B cell (primary cell): ENCODE data around the gene ST8SIA2. TPM values are rescaled to one million over a fixed set of nuclear protein-coding genes. Genes with fewer than 3 reads are reported as not detected.

ENCODE experiments used
- ATAC-seq: fragments of 200-7000 bp; cut with Tn5 transposase; one replicate; pipeline ENCODE4 v1.10.0; 2021; ENCODE audit warnings: low read depth, mild to moderate bottlenecking, moderate number of reproducible peaks, moderate library complexity
- CTCF ChIA-PET: fragments of 350-600 bp; sonication (Branson Sonifier 250); formaldehyde crosslinking; loops from one replicate; lab custom pipeline; 2021; ENCODE audit warnings: antibody characterized with exemption, inconsistent platforms; lab: Charles Lee
- POLR2A ChIA-PET: fragments of 350-600 bp; sonication (Branson Sonifier 250); formaldehyde crosslinking; loops from one replicate; lab custom pipeline; 2021; ENCODE audit warnings: antibody characterized with exemption; lab: Charles Lee
- DNase-seq: peaks from one replicate; pipeline ENCODE4 v3.0.0; 2013
- H2AFZ ChIP-seq: 2 replicates; pipeline ENCODE4 v1.6.1; 2012; ENCODE audit warnings: mild to moderate bottlenecking, low read depth, low read length; ENCODE audit not compliant: insufficient read depth, poor library complexity, severe bottlenecking
- H3K27ac ChIP-seq, 2 donors: 1 replicate in 1 of 2; 2 replicates in 1 of 2; pipeline ENCODE4 v1.5.1; 2012 to 2013; ENCODE audit warnings: low read length in 2 of 2, mild to moderate bottlenecking in 2 of 2, moderate library complexity in 1 of 2
- H3K27me3 ChIP-seq, 4 experiments: fragments of 200-600 bp in 1 of 4; sonication (generic) in 1 of 4; replicated peaks in 1 of 4; 1 replicate in 2 of 4; 2 replicates in 2 of 4; pipeline versions ENCODE4 v1.6.1 to v1.7.0; 2013 to 2016; ENCODE audit warnings: low read length in 3 of 4, mild to moderate bottlenecking in 2 of 4, mixed read lengths in 1 of 4, moderate library complexity in 1 of 4; ENCODE audit not compliant: insufficient read depth in 4 of 4, control insufficient read depth in 3 of 4; ENCODE audit errors: control extremely low read depth in 1 of 4
- H3K36me3 ChIP-seq, 2 experiments: replicated peaks in 1 of 2; 1 replicate in 1 of 2; 2 replicates in 1 of 2; pipeline versions ENCODE4 v1.6.1 to v1.7.1; 2013; ENCODE audit warnings: low read length in 1 of 2; ENCODE audit not compliant: insufficient read depth in 2 of 2, control insufficient read depth in 1 of 2; ENCODE audit errors: control extremely low read depth in 1 of 2, extremely low read depth in 1 of 2
- H3K4me1 ChIP-seq, 2 donors: fragments of 200-600 bp in 1 of 2; sonication (generic) in 1 of 2; 1 replicate in 1 of 2; 2 replicates in 1 of 2; pipeline versions ENCODE4 v1.5.1 to v1.6.1; 2013 to 2017; ENCODE audit warnings: low read length in 2 of 2; ENCODE audit not compliant: control insufficient read depth in 2 of 2, insufficient read depth in 2 of 2
- H3K4me2 ChIP-seq: replicated peaks from 2 replicates; pipeline ENCODE3; 2012; ENCODE audit warnings: mild to moderate bottlenecking, low read depth, low read length; ENCODE audit not compliant: poor library complexity, severe bottlenecking
- H3K4me3 ChIP-seq, 5 experiments: fragments of 200-600 bp in 1 of 5; sonication (generic) in 1 of 5; 1 replicate in 3 of 5; 2 replicates in 2 of 5; pipeline versions ENCODE4 v1.5.1 to v1.7.0; 2011 to 2016; ENCODE audit warnings: low read length in 4 of 5, mild to moderate bottlenecking in 4 of 5, low read depth in 2 of 5, control low read depth in 1 of 5, moderate library complexity in 1 of 5; ENCODE audit not compliant: insufficient read depth in 1 of 5; ENCODE audit errors: control extremely low read depth in 1 of 5, extremely low read depth in 1 of 5
- H3K79me2 ChIP-seq: fragments of 200-600 bp; sonication (generic); one replicate; pipeline ENCODE4 v1.6.0; 2016; ENCODE audit warnings: low read length; ENCODE audit not compliant: control insufficient read depth, insufficient read depth
- H3K9ac ChIP-seq: fragments of 200-600 bp; sonication (generic); 2 replicates; pipeline ENCODE4 v1.6.1; 2017; ENCODE audit warnings: mild to moderate bottlenecking, low read length, moderate library complexity
- H3K9me3 ChIP-seq, 3 donors: one replicate each; pipeline versions ENCODE4 v1.6.1 to v1.7.1; 2013; ENCODE audit warnings: low read length in 2 of 3; ENCODE audit not compliant: control insufficient read depth in 2 of 3, insufficient read depth in 1 of 3; ENCODE audit errors: control extremely low read depth in 1 of 3
- H4K20me1 ChIP-seq: 2 replicates; pipeline ENCODE4 v1.6.0; 2012; ENCODE audit warnings: mild to moderate bottlenecking, low read length; ENCODE audit not compliant: insufficient read depth, control insufficient read depth, poor library complexity, severe bottlenecking
- H3K27ac Mint-ChIP-seq: one replicate; pipeline ENCODE4 v1.8.0; 2021; ENCODE audit warnings: mixed read lengths
- H3K27me3 Mint-ChIP-seq: one replicate; pipeline ENCODE4 v1.8.0; 2021; ENCODE audit warnings: mixed read lengths
- H3K4me1 Mint-ChIP-seq: one replicate; pipeline ENCODE4 v1.8.0; 2021; ENCODE audit warnings: mixed read lengths
- H3K4me3 Mint-ChIP-seq: one replicate; pipeline ENCODE4 v1.8.0; 2021; ENCODE audit warnings: mixed read lengths
- H3K9me3 Mint-ChIP-seq: one replicate; pipeline ENCODE4 v1.8.0; 2022; ENCODE audit warnings: mixed read lengths; ENCODE audit not compliant: insufficient read depth
- EZH2 ChIP-seq: IDR thresholded peaks from 2 replicates; pipeline ENCODE4 v1.6.1; 2012; ENCODE audit warnings: borderline replicate concordance, low read depth, mild to moderate bottlenecking, moderate library complexity, low read length; ENCODE audit not compliant: insufficient read depth, poor library complexity, severe bottlenecking
- whole genome bisulfite sequencing: methylation state at CpG from one replicate; pipeline ENCODE4 v1.1.5; 2013; ENCODE audit warnings: missing lambda C conversion rate; ENCODE audit not compliant: insufficient coverage; 5-methylcytosine and 5-hydroxymethylcytosine counted together
- intact Hi-C: fragments of 100-400 bp; cut with micrococcal nuclease; formaldehyde crosslinking; loops from one replicate; pipeline ENCODE4 v1.10.0; 2022
- polyA plus RNA-seq: library from polyadenylated mRNA; depleted of rRNA; stranded (reverse); fragments of >200 nt; gene quantifications from 2 replicates; pipeline ENCODE4 v1.2.3, GENCODE V29; 2012
- total RNA-seq, 2 donors: library from RNA; stranded (reverse); fragments of 120-200 nt in 1 of 2; gene quantifications; 1 replicate in 1 of 2; 2 replicates in 1 of 2; pipeline versions ENCODE4 v1.2.3 to v1.2.4, GENCODE V29; 2013 to 2022
- TF ChIP-seq, protein P1 (sequence below): fragments of 200-600 bp; IDR thresholded peaks from one replicate; pipeline ENCODE4 v1.8.0; 2022; ENCODE audit warnings: antibody characterized with exemption, mild to moderate bottlenecking

ST8SIA2 gene
- total and polyA plus RNA-seq, 2 donors (not counting 1 experiment from before 2014, with no cell fraction given) = not detected

DNA sequence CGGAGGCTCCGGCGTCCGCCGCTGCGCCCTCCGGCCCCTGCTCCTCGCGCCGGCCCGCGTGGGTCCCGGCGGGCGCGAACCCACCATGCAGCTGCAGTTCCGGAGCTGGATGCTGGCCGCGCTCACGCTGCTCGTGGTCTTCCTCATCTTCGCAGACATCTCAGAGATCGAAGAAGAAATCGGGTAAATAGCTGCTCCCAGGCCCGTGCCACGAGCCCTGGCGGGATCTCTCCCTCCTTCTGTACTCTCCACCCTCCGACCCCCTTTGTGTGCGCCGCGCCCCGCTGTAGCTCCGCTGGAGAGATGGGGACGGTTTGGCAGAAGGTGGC, 263 bp downstream of the ST8SIA2 start:
- no peak for ATAC-seq
- H3K9ac ChIP-seq = no peak overlapping the region
- no peaks in the 10 kb centered on the region for H3K36me3 ChIP-seq
- H3K9me3 ChIP-seq = peaks cover 0 to 3% (median 0%) of the 10 kb centered on the region in 3 donors
- H3K27me3 ChIP-seq = peaks cover 0 to 33% (median 4%) of the 10 kb centered on the region in 4 experiments
- H3K27ac ChIP-seq = no peak overlapping the region
- no peak overlapping the region for H2AFZ ChIP-seq
- ChIA-PET POLR2A (no interaction called here), CTCF (no interaction called here)
- Mint-ChIP-seq H3K4me1 (peaks cover 2% of the 10 kb centered on the region), H3K9me3 (no peaks in the 10 kb centered on the region), H3K27ac (no peak overlapping the region), H3K4me3 (no peak overlapping the region), H3K27me3 (peaks cover 58% of the 10 kb centered on the region)
- H3K4me1 ChIP-seq = no peaks in the 10 kb centered on the region
- no peaks in the 10 kb centered on the region for H3K79me2 ChIP-seq
- no peaks in the 10 kb centered on the region for H4K20me1 ChIP-seq
- WGBS = 3% methylated on average over 27 of the region's 34 CpGs
- H3K4me3 ChIP-seq = no peak overlapping the region
- intact Hi-C loops = no loop called here
- H3K4me2 ChIP-seq = no peak overlapping the region
- TF ChIP-seq, protein P1, sequence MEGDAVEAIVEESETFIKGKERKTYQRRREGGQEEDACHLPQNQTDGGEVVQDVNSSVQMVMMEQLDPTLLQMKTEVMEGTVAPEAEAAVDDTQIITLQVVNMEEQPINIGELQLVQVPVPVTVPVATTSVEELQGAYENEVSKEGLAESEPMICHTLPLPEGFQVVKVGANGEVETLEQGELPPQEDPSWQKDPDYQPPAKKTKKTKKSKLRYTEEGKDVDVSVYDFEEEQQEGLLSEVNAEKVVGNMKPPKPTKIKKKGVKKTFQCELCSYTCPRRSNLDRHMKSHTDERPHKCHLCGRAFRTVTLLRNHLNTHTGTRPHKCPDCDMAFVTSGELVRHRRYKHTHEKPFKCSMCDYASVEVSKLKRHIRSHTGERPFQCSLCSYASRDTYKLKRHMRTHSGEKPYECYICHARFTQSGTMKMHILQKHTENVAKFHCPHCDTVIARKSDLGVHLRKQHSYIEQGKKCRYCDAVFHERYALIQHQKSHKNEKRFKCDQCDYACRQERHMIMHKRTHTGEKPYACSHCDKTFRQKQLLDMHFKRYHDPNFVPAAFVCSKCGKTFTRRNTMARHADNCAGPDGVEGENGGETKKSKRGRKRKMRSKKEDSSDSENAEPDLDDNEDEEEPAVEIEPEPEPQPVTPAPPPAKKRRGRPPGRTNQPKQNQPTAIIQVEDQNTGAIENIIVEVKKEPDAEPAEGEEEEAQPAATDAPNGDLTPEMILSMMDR = no peak
- no peak for TF ChIP-seq EZH2
- DNase-seq = no peak

DNA sequence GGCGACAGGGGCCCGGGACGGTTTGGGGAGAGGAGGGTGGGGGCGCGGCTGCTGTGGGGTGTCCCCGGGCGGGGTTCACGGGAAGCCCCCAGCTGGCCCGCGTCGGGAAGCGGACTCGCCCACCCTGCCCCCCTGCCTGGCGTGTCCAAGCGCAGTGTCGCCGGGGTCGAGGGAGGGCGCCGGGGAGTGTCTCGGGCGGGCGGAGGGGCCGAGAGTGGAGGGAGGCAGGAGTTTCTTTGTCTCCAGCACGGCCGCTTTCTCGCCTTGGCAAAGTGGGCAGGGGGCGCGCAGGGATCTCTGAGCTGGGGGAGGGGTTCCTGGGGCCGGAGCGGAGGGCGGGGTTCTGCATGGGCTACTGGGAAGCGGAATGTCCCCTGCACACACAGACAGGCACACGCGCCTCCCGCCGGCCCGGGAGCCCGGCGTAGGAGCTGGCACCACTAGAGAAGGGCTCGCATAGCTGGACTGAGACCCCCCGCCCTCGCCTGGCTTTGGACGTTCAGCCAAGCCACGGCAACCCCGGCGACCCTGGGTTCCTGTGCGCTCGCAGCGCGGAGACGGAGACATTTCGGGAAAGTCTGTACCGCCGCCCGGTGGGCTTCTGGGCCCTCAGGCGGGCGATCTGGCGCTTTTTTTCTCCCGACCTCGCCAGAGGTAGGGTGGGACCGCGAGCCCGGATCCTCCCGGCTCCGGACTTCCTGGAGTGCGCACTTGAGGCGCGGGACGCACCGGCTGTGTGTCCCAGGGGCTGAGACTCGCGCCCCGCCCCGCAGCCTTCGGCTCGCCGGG, 822 bp downstream of the ST8SIA2 start:
- TF ChIP-seq EZH2 = no peak
- TF ChIP-seq, protein P1 = no peak
- no peak overlapping the region for H3K4me2 ChIP-seq
- peaks cover 2% of the 10 kb centered on the region for H3K4me1 Mint-ChIP-seq
- no peak overlapping the region for H3K4me3 ChIP-seq
- no peaks in the 10 kb centered on the region for H3K4me1 ChIP-seq
- H3K27me3 ChIP-seq = peaks cover 0 to 33% (median 4%) of the 10 kb centered on the region in 4 experiments
- DNase-seq (no peak), ATAC-seq (no peak)
- H3K27ac Mint-ChIP-seq = no peak overlapping the region
- H3K27me3 Mint-ChIP-seq = peaks cover 53% of the 10 kb centered on the region
- intact Hi-C loops = no loop called here
- H3K9ac ChIP-seq = no peak overlapping the region
- H3K9me3 Mint-ChIP-seq = no peaks in the 10 kb centered on the region
- H3K4me3 Mint-ChIP-seq = no peak overlapping the region
- no peaks in the 10 kb centered on the region for H3K79me2 ChIP-seq
- H3K27ac ChIP-seq = no peak overlapping the region
- peaks cover 0 to 3% (median 0%) of the 10 kb centered on the region in 3 donors for H3K9me3 ChIP-seq
- no peaks in the 10 kb centered on the region for H4K20me1 ChIP-seq
- ChIA-PET POLR2A (no interaction called here), CTCF (no interaction called here)
- H2AFZ ChIP-seq = no peak overlapping the region
- H3K36me3 ChIP-seq = no peaks in the 10 kb centered on the region
- WGBS = 1% methylated on average over 77 of the region's 78 CpGs
